Measurements from ENCODE around the gene EIF4E1B.
A peak's percentile ranks its signal among the peaks of the same experiment; 100 is the strongest.

Gene EIF4E1B

GRCh38 chr5:176647843-176648473, 17.5 kb downstream of the EIF4E1B start:
- DNase-seq: no peak

GRCh38 chr5:176648474-176649194, 18.2 kb downstream of the EIF4E1B start:
- DNase-seq: peak; percentile 21

- DNase-seq: no peak
Observed at GRCh38 chr5:176650354-176650884, 19.9 kb downstream of the EIF4E1B start.

- DNase-seq: no peak
Observed at GRCh38 chr5:176651472-176651980, 21.1 kb downstream of the EIF4E1B start.

- no peak for DNase-seq
Observed at GRCh38 chr5:176652136-176652535, 21.7 kb downstream of the EIF4E1B start.

GRCh38 chr5:176653401-176654385, 23.2 kb downstream of the EIF4E1B start:
- DNase-seq: peak; percentile 37

- no peak for DNase-seq
Observed at GRCh38 chr5:176654856-176655255, 24.4 kb downstream of the EIF4E1B start.

GRCh38 chr5:176656467-176656990, 26.1 kb downstream of the EIF4E1B start:
- DNase-seq: no peak

- peak; percentile 62 for DNase-seq
Observed at GRCh38 chr5:176658007-176658599, 27.6 kb downstream of the EIF4E1B start.

GRCh38 chr5:176658817-176659511, 28.5 kb downstream of the EIF4E1B start:
- no peak for DNase-seq

- no peak for DNase-seq
Observed at GRCh38 chr5:176659512-176659839, 29.0 kb downstream of the EIF4E1B start.

- no peak for DNase-seq
Observed at GRCh38 chr5:176659860-176660461, 29.5 kb downstream of the EIF4E1B start.

GRCh38 chr5:176660530-176660859, 30.0 kb downstream of the EIF4E1B start:
- DNase-seq: no peak

- peak; percentile 74 for DNase-seq
Observed at GRCh38 chr5:176660860-176661641, 30.6 kb downstream of the EIF4E1B start.

GRCh38 chr5:176661676-176662075, 31.2 kb downstream of the EIF4E1B start:
- DNase-seq: no peak

- no peak for DNase-seq
Observed at GRCh38 chr5:176662371-176663333, 32.2 kb downstream of the EIF4E1B start.

- no peak for DNase-seq
Observed at GRCh38 chr5:176663566-176663965, 33.1 kb downstream of the EIF4E1B start.

- no peak for DNase-seq
Observed at GRCh38 chr5:176664479-176664878, 34.0 kb downstream of the EIF4E1B start.

- DNase-seq: no peak
Observed at GRCh38 chr5:176664886-176665285, 34.4 kb downstream of the EIF4E1B start.

Data from CD4-positive, alpha-beta T cell treated with Interferon gamma for 1 hour (primary cell).